HG03066 (cell line): ENCODE data around the gene TAS2R30.
"Not testable (repeated sequence)": the region's sequence is repeated elsewhere in the genome, so short reads cannot be mapped to it uniquely, and the experiment has no call there.

Experiments
- ATAC-seq: cut with Tn5 transposase; IDR thresholded peaks from one replicate; pipeline ENCODE4 v1.9.1; 2021; ENCODE audit warnings: low read depth; ENCODE audit not compliant: unreplicated experiment

TAS2R30 gene

DNA sequence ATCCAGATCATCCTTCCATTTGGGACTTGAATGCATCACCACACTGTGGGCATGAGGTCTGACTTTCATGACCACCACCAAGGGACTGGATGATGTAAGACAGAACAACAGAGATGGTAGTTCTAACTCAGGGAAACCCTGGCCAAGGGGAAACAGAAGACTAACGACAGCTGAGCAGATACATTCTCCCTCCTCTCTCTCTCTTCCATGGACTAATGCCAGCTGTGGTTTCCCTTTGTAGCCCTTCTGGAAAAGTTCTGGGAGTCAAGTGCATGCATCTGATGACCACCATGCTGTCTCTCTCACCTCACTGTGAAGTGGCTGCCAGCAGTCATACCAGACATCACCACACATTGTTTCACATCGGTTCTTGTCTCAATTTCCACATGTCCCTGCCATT, 3.4 kb downstream of the TAS2R30 start:
- no peak for ATAC-seq

DNA sequence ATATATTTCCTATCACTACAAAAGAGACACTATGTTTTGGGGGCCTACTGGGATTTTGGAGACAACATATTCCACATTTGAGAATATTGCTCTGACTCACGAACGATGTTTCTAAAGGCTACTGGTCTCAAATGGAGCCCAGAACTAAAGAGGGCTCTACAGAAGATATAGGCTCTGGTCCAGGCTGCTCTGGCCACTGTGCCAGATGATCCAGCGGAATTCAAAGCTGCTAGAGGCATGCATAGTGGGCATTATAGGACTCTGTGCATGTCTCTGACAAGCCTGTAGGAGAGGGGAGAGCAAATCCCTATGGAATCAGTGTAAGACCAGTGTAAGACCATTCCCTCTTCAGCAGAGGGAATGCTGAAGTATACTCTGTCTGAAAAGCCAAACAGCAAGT, 4.1 kb downstream of the TAS2R30 start:
- ATAC-seq: no peak

DNA sequence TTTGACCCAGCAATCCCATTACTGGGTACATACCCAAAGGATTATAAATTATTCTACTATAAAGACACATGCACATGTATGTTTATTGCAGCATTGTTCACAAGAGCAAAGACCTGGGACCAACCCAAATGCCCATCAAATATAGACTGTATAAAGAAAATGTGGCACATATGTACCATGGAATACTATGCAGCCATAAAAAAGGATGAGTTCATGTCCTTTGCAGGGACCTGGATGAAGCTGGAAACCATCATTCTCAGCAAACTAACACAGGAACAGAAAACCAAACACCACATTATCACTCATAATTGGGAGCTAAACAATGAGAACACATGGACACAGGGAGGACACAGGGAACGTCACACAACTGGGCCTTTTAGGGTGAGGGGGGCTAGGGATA, 20.3 kb downstream of the TAS2R30 start:
- not testable (repeated sequence) for ATAC-seq

DNA sequence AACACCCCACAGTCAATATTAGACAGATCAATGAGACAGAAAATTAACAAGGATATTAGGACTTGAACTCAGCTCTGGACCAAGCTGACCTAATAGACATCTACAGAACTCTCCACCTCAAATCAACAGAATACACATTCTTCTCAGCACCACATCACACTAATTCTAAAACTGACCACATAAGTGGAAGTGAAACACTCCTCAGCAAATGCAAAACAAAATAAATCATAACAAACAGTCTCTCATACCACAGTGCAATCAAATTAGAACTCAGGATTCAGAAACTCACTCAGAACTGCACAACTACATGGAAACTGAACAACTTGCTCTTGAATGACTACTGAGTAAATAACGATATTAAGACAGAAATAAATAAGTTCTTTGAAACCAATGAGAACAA, 23.2 kb downstream of the TAS2R30 start:
- ATAC-seq: not testable (repeated sequence)

DNA sequence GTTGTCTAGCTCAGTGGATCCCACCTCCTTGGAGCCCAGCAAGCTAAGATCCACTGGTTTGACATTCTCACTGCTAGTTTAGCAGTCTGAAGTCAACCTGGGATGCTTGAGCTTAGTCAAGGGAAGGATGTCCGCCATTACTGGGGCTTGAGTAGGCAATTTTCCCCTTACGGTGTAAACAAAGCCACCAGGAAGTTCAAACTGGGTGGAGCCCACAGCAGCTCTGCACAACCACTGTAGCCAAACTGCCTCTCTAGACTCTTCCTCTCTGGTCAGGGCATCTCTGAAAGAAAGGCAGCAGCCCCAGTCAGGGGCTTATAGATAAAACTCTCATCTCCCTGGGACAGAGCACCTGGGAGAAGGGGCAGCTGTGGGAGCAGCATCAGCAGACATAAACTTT, 25.6 kb downstream of the TAS2R30 start:
- no peak for ATAC-seq

DNA sequence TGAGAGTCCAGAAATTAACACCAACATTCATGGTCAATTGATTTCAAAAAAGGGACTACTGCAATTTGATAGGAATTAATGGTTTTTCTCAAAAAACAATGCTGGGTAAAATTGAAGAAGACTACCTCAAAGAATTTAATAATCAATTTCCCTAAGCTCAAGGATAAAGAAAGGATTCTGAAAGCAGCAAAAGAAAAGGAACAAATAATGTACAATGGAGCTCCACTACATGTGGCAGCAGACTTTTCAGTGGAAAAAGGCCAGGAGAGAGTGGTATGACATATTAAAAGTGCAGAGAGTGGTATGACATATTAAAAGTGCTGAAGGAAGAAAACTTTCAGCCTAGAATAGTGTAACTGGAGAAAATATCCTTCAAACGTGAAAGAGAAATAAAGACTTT, 26.7 kb downstream of the TAS2R30 start:
- ATAC-seq: no peak

DNA sequence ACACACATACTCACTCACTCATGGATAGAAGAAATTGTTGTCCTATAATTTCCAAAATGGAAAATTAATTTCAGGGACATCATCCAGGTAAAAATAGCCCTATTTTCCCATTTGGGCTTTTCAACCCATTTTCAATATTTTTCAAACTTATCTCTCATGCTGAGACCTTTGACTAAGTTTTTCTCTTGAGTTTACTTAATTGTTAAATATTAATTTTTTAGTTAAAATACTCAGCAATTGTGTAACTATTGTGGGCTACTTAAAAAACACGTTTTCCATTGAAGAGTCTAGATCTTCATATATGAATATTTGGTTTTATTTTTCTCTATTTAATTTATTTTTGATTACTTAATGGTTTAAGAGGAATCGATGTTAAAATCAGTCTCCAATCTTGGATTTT, 28.2 kb downstream of the TAS2R30 start:
- no peak for ATAC-seq

DNA sequence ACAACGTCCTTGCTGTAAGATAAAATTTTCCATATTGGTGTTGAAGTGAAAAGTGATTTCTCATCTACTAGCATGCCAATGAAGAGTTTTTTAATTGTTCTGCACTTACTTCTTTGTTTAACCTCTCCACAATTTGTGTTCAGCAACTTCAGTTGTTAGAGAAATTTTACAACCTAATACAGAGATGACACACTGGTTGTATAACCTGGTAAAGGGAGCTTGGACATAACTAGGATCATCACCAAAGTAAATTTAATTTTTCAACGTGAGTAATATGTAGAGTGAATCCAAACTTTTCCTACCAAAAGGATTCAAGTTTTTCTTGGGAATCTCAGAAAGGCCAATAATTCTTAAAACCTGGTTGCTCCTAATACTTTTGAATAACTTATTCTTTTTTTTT, 28.9 kb downstream of the TAS2R30 start:
- no peak for ATAC-seq

DNA sequence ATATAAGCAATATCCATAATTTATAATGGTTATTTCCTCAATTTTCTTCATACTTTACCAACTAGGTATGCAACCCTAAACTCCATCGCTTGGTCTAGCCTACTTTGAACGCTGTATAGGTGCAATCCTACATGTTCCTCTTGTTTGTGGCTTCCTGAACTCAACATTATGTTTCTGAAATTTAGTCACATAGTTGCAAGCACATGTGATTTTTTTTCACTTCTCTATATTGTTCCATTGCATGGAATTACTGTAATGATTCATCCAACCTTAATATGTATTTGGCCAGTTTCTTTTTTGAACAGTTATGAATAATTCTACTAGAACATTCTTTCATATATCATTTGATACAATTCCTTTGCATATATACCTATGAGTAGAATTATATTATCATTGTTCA, 39.5 kb downstream of the TAS2R30 start:
- ATAC-seq: not testable (repeated sequence)

DNA sequence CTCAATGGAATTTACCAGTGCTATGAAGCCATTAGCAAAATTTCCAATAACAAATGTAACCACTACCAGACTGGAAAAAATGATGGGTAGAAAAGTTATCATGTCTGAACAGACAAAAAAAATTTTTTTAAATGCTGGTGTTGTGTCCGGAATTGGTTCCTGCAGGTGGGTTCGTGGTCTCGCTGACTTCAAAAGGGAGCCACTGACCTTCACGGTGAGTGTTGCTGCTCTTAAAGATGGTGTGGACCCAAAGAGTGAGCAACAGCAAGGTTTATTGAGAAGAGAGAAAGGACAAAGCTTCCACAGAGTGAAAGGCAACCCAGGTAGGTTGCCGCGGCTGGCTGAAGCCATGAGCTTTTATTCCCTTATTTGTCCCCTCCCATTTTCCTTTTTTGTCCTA, 42.3 kb downstream of the TAS2R30 start, which contains the start of gene TAS2R43:
TSS of gene TAS2R43 (minus strand) at position 186 of the 400 bp plus-strand sequence. CDS start at position 102, 84 bp downstream.
- no peak for ATAC-seq

DNA sequence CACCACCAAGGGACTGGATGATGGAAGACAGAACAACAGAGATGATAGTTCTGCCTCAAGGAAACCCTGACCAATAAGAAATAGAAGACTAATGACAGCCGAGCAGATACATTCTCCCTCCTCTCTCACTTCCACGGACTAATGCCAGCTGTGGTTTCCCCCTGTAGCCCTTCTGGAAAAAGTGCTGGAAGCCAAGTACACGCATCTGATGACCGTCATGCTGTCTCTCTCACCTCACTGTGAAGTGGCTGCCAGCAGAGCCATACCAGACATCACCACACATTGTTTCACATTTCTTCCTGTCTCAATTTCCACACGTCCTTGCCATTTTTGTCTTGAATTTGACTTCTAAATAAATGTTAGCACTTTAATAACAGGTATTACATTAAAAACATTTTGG, 45.2 kb downstream of the TAS2R30 start:
- ATAC-seq: no peak

DNA sequence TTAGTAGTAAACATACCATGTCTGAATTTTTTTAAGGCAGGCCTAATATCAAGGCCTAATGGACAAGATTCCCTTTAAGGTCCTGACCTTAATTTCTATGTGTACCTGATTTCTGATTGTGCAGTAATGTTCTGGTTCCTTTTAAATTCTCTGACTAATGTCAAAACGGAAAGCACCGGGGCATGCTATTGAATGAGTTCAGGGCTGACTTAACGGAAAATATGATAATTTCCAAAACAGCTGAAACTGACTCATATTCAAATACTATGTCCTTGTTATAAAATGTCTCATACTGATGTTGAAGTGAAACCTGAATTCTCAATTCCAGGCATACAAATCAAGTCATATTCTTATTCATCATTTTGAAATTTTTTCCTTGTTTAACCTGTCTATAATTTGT, 49.0 kb downstream of the TAS2R30 start:
- peak; percentile 70 for ATAC-seq
